B cell (primary cell): ENCODE measurements around the gene SFSWAP.
"Not testable (repeated sequence)": the region's sequence is repeated elsewhere in the genome, so short reads cannot be mapped to it uniquely, and the experiment has no call there.

Experiments used
- CTCF ChIP-seq: fragments of 200-600 bp; IDR thresholded peaks from one replicate; pipeline ENCODE4 v1.8.0; 2022; ENCODE audit warnings: antibody characterized with exemption, mild to moderate bottlenecking
- EZH2 ChIP-seq: IDR thresholded peaks from 2 replicates; pipeline ENCODE4 v1.6.1; 2012; ENCODE audit warnings: borderline replicate concordance, low read depth, mild to moderate bottlenecking, moderate library complexity, low read length; ENCODE audit not compliant: insufficient read depth, poor library complexity, severe bottlenecking

- not testable (repeated sequence) for TF ChIP-seq CTCF, EZH2
Observed at GRCh38 chr12:131662346-131662745, 48.5 kb upstream of the SFSWAP start.
